Hepatic stellate cell (primary cell): ENCODE data around the gene MMEL1.
"Not testable (repeated sequence)": the region's sequence is repeated elsewhere in the genome, so short reads cannot be mapped to it uniquely, and the experiment has no call there.

Experiments
- DNase-seq: peaks from one replicate; pipeline ENCODE4 v3.0.0; 2011; ENCODE audit warnings: low spot score

Gene MMEL1

GRCh38 chr1:2573250-2573920 lies 59.4 kb downstream of the MMEL1 start:
- DNase-seq: no peak

GRCh38 chr1:2571348-2571747 lies 61.5 kb downstream of the MMEL1 start:
- DNase-seq: no peak

- DNase-seq: no peak
Observed at GRCh38 chr1:2570332-2570731, 62.5 kb downstream of the MMEL1 start.

GRCh38 chr1:2569703-2570102 lies 63.1 kb downstream of the MMEL1 start:
- DNase-seq: not testable (repeated sequence)

GRCh38 chr1:2569060-2569459 lies 63.8 kb downstream of the MMEL1 start:
- DNase-seq: no peak

GRCh38 chr1:2568187-2568816 lies 64.5 kb downstream of the MMEL1 start:
- DNase-seq: not testable (repeated sequence)

- no peak for DNase-seq
Observed at GRCh38 chr1:2567083-2567679, 65.6 kb downstream of the MMEL1 start.

GRCh38 chr1:2566101-2567045 lies 66.4 kb downstream of the MMEL1 start:
- no peak for DNase-seq

- no peak for DNase-seq
Observed at GRCh38 chr1:2564815-2565374, 67.9 kb downstream of the MMEL1 start.

GRCh38 chr1:2564006-2564814 lies 68.6 kb downstream of the MMEL1 start:
- no peak for DNase-seq

- no peak for DNase-seq
Observed at GRCh38 chr1:2563205-2563604, 69.6 kb downstream of the MMEL1 start.

GRCh38 chr1:2561898-2562895 lies 70.6 kb downstream of the MMEL1 start:
- no peak for DNase-seq

GRCh38 chr1:2561446-2561845 lies 71.4 kb downstream of the MMEL1 start:
- no peak for DNase-seq

GRCh38 chr1:2560299-2561073 lies 72.3 kb downstream of the MMEL1 start:
- no peak for DNase-seq

- no peak for DNase-seq
Observed at GRCh38 chr1:2559509-2560298, 73.1 kb downstream of the MMEL1 start.

GRCh38 chr1:2558861-2559260 lies 74.0 kb downstream of the MMEL1 start:
- no peak for DNase-seq

GRCh38 chr1:2558420-2558819 lies 74.4 kb downstream of the MMEL1 start:
- no peak for DNase-seq
